Upper lobe of right lung (tissue), 1 donor: Measurements from ENCODE around the gene PGGHG. TPM values are rescaled to one million over a fixed set of nuclear protein-coding genes. Genes with fewer than 3 reads are reported as not detected.
"Not testable (repeated sequence)": the region's sequence is repeated elsewhere in the genome, so short reads cannot be mapped to it uniquely, and the experiment has no call there.

Experiments used
- ATAC-seq: fragments of 200-7000 bp; cut with Tn5 transposase; one replicate; pipeline ENCODE4 v1.9.1; 2020; ENCODE audit warnings: mild to moderate bottlenecking, moderate library complexity
- DNase-seq: peaks from one replicate; pipeline ENCODE4 v3.0.0-alpha.2; 2020
- H3K27ac ChIP-seq: fragments of 200-600 bp; one replicate; pipeline ENCODE4 v1.8.0; 2022
- H3K27me3 ChIP-seq: fragments of 200-600 bp; one replicate; pipeline ENCODE4 v1.8.0; 2022; ENCODE audit warnings: mild to moderate bottlenecking
- H3K36me3 ChIP-seq: fragments of 200-600 bp; one replicate; pipeline ENCODE4 v1.8.0; 2022
- H3K4me1 ChIP-seq: fragments of 200-600 bp; one replicate; pipeline ENCODE4 v1.8.0; 2022
- H3K4me3 ChIP-seq: fragments of 200-600 bp; one replicate; pipeline ENCODE4 v1.8.0; 2022; ENCODE audit warnings: mild to moderate bottlenecking
- H3K9me3 ChIP-seq: fragments of 200-600 bp; one replicate; pipeline ENCODE4 v1.8.0; 2022
- CTCF ChIP-seq: fragments of 200-600 bp; IDR thresholded peaks from one replicate; pipeline ENCODE4 v1.8.0; 2022; ENCODE audit warnings: antibody characterized with exemption
- intact Hi-C: fragments of 100-400 bp; cut with DNase I; formaldehyde crosslinking; loops from one replicate; pipeline ENCODE4 v1.11.0; 2022
- total RNA-seq: library from RNA; stranded (reverse); fragmentation: NEBNext Ultra II Directional; extraction: Animal tissue kit (Norgen Biotek cat#: 25700); gene quantifications from one replicate; pipeline ENCODE4 v1.2.1, GENCODE V29; 2021
- donor health status: DM: no; HTN: yes; CAD: no; lungs with severe emphysema.

The PGGHG gene
- total RNA-seq, 1 donor from 2014 or later: 105 TPM

GRCh38 chr11:284105-285020 lies 4.6 kb upstream of the PGGHG start:
- TF ChIP-seq CTCF: no peak
- Histone ChIP-seq H3K9me3 (no peaks in the 10 kb centered on the region), H3K36me3 (no peaks in the 10 kb centered on the region), H3K4me1 (peaks cover 29% of the 10 kb centered on the region), H3K27ac (no peak overlapping the region), H3K27me3 (peaks cover 66% of the 10 kb centered on the region), H3K4me3 (no peak overlapping the region)
- intact Hi-C loops: no loop called here
- ATAC-seq (no peak), DNase-seq (peak; percentile 63)

- intact Hi-C loops: no loop called here
- Histone ChIP-seq H3K4me3 (no peak overlapping the region), H3K27ac (no peak overlapping the region), H3K9me3 (no peaks in the 10 kb centered on the region), H3K4me1 (peaks cover 29% of the 10 kb centered on the region), H3K27me3 (peaks cover 58% of the 10 kb centered on the region), H3K36me3 (no peaks in the 10 kb centered on the region)
- DNase-seq (peak; percentile 48), ATAC-seq (no peak)
- TF ChIP-seq CTCF: no peak
These were observed 3.7 kb upstream of the PGGHG start for GRCh38 chr11:285021-285893.

- peaks cover 26% of the 10 kb centered on the region for H3K4me1 ChIP-seq
- no peak for TF ChIP-seq CTCF
- H3K27me3 ChIP-seq: peaks cover 52% of the 10 kb centered on the region
- no peaks in the 10 kb centered on the region for H3K9me3 ChIP-seq
- DNase-seq (no peak), ATAC-seq (no peak)
- no peak overlapping the region for H3K4me3 ChIP-seq
- no peak overlapping the region for H3K27ac ChIP-seq
- intact Hi-C loops: no loop called here
- no peaks in the 10 kb centered on the region for H3K36me3 ChIP-seq
These were observed 3.1 kb upstream of the PGGHG start for GRCh38 chr11:285894-286220.

- H3K9me3 ChIP-seq, H3K27ac ChIP-seq, intact Hi-C loops, H3K4me3 ChIP-seq, H3K36me3 ChIP-seq, ATAC-seq: not testable (repeated sequence)
- DNase-seq: peak; percentile 57
- Histone ChIP-seq H3K27me3 (peaks cover 39% of the 10 kb centered on the region), H3K4me1 (peaks cover 18% of the 10 kb centered on the region)
These were observed 1.7 kb upstream of the PGGHG start for GRCh38 chr11:286977-287820.

- Histone ChIP-seq H3K4me1 (peaks cover 18% of the 10 kb centered on the region), H3K27ac (peak overlapping the region; percentile 55), H3K4me3 (peak overlapping the region; percentile 69), H3K9me3 (no peaks in the 10 kb centered on the region), H3K36me3 (no peaks in the 10 kb centered on the region), H3K27me3 (peaks cover 31% of the 10 kb centered on the region)
- TF ChIP-seq CTCF: no peak
- DNase-seq (peak; percentile 67), ATAC-seq (peak; percentile 13)
- intact Hi-C loops: no loop called here
These were observed 977 bp upstream of the PGGHG start for GRCh38 chr11:287821-288477.
